Measurements from ENCODE around the gene LRRC23. TPM values are rescaled to one million over a fixed set of nuclear protein-coding genes. Genes with fewer than 3 reads are reported as not detected.
A peak's percentile ranks its signal among the peaks of the same experiment; 100 is the strongest.

LRRC23 gene
- total and polyA plus RNA-seq, 2 of the 13 experiments (the other 11 are each of a cell fraction or from before 2014, with no cell fraction given): 6.0 to 7.8 TPM

DNA sequence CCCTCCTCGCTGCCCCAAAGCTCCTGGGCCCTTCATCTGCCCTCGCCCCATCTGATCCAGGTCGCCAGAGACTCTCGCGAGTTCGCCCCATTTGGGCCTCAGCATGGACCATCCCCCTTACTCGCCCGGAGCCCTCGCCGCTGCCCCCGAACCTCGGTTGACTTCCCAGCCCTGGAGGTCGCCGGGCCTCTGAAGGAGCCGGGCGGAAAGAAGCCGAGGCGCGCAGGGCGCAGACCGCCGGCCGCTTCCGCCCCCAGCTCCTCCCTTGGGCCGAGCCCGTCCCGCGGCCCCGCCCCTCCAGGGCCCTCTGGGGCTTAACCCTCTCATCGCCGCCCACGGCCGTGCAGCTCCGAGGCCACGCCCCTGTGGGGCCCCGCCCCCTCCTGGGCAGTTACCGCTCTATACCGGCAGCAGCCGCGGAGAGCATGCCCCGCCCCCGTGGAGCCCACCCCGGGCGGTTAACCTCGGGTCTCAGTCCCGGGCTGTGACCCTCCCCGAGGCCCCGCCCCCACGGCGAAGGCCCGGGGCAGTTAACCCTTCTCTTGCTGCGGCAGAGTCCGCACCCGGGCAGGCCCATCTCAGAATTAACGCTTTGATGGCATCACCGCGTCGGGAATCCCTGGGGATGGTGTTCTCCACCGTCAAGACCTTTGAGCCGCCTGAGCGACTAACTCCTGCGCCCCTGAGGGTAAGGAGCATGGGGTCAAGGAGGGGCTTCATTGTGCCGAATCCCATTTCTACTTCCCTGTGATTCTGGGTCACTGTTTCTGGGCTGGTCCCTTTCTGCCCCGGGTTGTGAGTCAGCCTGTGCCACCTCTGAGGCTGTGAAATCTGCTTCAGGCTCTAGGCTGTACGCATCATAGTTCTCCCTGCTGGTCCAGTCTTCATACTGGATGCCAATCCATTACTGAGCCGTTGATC, 31.3 kb upstream of the LRRC23 start, which contains the start of gene SPSB2 (continued):
- TF ChIP-seq, protein P1, sequence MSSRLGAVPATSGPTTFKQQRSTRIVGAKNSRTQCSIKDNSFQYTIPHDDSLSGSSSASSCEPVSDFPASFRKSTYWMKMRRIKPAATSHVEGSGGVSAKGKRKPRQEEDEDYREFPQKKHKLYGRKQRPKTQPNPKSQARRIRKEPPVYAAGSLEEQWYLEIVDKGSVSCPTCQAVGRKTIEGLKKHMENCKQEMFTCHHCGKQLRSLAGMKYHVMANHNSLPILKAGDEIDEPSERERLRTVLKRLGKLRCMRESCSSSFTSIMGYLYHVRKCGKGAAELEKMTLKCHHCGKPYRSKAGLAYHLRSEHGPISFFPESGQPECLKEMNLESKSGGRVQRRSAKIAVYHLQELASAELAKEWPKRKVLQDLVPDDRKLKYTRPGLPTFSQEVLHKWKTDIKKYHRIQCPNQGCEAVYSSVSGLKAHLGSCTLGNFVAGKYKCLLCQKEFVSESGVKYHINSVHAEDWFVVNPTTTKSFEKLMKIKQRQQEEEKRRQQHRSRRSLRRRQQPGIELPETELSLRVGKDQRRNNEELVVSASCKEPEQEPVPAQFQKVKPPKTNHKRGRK (CRISPR knock-in tag; IDR thresholded peaks at IDR 0.05): no peak
- TF ChIP-seq CEBPZ (IDR thresholded peaks at IDR 0.05; ENCODE audit: low read length) (no peak), ELF3 (CRISPR knock-in tag; IDR thresholded peaks at IDR 0.05) (peak; percentile 65), MTF1 (CRISPR knock-in tag; IDR thresholded peaks at IDR 0.05) (no peak), FOXM1 (CRISPR knock-in tag; IDR thresholded peaks at IDR 0.05) (no peak), ZNF510 (CRISPR knock-in tag; IDR thresholded peaks at IDR 0.05; ENCODE audit: low read depth) (no peak), SMARCC2 (IDR thresholded peaks at IDR 0.05) (no peak), ZNF766 (CRISPR knock-in tag; IDR thresholded peaks at IDR 0.05; ENCODE audit: borderline replicate concordance) (no peak), ZNF644 (CRISPR knock-in tag; IDR thresholded peaks at IDR 0.05; ENCODE audit: low read depth) (no peak), RAD21 (CRISPR knock-in tag; IDR thresholded peaks at IDR 0.05) (no peak), SMAD9 (CRISPR knock-in tag; IDR thresholded peaks at IDR 0.05) (no peak), KDM2A (CRISPR knock-in tag; IDR thresholded peaks at IDR 0.05; ENCODE audit: borderline replicate concordance, low read depth) (peak; percentile 90), ZNF468 (CRISPR knock-in tag; IDR thresholded peaks at IDR 0.05) (no peak), NCOA1 (CRISPR knock-in tag; IDR thresholded peaks at IDR 0.05) (peak; percentile 63; the same call in 1 of the 2 replicates), ZNF282 (IDR thresholded peaks at IDR 0.05; ENCODE audit: partially characterized antibody) (no peak), ZNF484 (CRISPR knock-in tag; IDR thresholded peaks at IDR 0.05; ENCODE audit: borderline replicate concordance, low read depth) (no peak)
- TF ChIP-seq, protein P2, sequence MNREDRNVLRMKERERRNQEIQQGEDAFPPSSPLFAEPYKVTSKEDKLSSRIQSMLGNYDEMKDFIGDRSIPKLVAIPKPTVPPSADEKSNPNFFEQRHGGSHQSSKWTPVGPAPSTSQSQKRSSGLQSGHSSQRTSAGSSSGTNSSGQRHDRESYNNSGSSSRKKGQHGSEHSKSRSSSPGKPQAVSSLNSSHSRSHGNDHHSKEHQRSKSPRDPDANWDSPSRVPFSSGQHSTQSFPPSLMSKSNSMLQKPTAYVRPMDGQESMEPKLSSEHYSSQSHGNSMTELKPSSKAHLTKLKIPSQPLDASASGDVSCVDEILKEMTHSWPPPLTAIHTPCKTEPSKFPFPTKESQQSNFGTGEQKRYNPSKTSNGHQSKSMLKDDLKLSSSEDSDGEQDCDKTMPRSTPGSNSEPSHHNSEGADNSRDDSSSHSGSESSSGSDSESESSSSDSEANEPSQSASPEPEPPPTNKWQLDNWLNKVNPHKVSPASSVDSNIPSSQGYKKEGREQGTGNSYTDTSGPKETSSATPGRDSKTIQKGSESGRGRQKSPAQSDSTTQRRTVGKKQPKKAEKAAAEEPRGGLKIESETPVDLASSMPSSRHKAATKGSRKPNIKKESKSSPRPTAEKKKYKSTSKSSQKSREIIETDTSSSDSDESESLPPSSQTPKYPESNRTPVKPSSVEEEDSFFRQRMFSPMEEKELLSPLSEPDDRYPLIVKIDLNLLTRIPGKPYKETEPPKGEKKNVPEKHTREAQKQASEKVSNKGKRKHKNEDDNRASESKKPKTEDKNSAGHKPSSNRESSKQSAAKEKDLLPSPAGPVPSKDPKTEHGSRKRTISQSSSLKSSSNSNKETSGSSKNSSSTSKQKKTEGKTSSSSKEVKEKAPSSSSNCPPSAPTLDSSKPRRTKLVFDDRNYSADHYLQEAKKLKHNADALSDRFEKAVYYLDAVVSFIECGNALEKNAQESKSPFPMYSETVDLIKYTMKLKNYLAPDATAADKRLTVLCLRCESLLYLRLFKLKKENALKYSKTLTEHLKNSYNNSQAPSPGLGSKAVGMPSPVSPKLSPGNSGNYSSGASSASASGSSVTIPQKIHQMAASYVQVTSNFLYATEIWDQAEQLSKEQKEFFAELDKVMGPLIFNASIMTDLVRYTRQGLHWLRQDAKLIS (CRISPR knock-in tag; IDR thresholded peaks at IDR 0.05): no peak
- TF ChIP-seq, protein P3, sequence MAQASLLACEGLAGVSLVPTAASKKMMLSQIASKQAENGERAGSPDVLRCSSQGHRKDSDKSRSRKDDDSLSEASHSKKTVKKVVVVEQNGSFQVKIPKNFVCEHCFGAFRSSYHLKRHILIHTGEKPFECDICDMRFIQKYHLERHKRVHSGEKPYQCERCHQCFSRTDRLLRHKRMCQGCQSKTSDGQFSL (CRISPR knock-in tag; IDR thresholded peaks at IDR 0.05): no peak
- TF ChIP-seq, protein P4, sequence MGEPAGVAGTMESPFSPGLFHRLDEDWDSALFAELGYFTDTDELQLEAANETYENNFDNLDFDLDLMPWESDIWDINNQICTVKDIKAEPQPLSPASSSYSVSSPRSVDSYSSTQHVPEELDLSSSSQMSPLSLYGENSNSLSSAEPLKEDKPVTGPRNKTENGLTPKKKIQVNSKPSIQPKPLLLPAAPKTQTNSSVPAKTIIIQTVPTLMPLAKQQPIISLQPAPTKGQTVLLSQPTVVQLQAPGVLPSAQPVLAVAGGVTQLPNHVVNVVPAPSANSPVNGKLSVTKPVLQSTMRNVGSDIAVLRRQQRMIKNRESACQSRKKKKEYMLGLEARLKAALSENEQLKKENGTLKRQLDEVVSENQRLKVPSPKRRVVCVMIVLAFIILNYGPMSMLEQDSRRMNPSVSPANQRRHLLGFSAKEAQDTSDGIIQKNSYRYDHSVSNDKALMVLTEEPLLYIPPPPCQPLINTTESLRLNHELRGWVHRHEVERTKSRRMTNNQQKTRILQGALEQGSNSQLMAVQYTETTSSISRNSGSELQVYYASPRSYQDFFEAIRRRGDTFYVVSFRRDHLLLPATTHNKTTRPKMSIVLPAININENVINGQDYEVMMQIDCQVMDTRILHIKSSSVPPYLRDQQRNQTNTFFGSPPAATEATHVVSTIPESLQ (CRISPR knock-in tag; conservative IDR thresholded peaks at IDR 0.05): no peak
